CD1c-positive myeloid dendritic cell (primary cell): ENCODE measurements around the gene EML1.

Experiments used
- DNase-seq: peaks from one replicate; pipeline ENCODE4 v3.0.0-alpha.2; 2016; ENCODE audit errors: extremely low spot score

Gene EML1

DNA sequence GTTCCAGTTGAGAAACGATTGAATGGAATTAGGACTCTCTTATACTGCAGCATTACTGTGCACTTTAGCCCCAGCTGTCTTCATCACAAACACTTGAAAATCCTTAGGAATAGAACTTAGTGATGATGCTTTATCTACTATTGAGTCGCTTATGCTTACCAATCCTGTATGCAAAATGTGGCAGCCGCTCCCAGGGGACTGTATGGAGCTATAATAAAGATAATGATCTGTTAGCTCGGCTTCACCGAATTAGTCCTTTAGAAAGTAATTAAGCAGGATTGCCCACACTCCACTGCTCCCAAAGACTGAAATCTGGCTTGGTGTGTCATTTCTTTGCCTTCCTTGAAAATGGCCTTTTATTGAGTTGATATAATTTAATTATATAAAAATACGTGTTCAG lies 10.6 kb downstream of the EML1 start:
- no peak for DNase-seq

DNA sequence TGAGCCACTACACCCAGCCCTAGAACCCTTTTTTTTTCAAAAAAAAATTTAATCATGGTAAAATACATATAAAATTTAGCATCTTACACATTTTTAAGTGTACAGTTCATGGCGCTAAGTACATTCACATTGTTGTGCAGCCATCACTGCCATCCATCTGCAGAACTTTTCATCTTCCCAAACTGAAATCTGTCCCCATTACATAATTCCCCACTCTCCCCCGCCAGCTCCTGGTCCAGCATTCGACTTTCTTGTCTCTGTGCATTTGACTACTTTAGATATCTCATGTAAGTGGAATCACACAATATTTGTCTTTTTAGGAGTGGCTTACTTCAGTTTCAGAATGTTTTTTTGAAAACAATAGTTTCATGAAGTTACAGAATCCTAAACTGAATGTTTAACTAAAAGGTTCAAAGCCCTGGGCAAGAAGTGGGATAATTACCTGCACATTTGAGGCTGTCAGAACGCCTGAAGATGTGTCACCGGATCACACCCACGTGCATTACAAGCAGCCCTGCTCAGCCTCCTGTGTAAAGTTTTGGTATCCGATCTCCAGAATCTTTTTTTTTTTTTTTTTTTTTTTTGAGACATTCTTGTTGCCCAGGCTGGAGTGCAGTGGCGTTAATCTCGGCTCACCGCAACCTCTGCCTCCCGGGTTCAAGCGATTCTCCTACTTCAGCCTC lies 12.7 kb downstream of the EML1 start:
- no peak for DNase-seq

DNA sequence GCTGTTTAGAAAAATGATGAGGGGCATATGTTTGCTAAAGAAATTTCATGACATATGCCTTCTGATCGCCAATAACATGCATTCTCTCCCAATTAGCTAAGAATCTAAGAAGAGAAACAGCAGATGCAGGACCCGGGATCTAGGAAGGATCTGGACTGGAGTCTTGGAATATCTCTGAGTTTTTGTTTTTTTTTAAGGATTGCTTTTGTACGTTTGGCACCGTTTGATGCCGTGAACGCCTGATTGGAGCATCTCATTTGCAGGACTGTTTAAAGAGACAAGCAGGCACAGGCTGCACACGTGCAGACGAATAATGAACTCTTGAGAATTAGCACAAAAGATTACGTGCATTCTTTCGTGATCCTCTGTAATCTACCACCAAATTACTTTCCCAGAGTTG lies 13.6 kb downstream of the EML1 start:
- DNase-seq, result no peak

DNA sequence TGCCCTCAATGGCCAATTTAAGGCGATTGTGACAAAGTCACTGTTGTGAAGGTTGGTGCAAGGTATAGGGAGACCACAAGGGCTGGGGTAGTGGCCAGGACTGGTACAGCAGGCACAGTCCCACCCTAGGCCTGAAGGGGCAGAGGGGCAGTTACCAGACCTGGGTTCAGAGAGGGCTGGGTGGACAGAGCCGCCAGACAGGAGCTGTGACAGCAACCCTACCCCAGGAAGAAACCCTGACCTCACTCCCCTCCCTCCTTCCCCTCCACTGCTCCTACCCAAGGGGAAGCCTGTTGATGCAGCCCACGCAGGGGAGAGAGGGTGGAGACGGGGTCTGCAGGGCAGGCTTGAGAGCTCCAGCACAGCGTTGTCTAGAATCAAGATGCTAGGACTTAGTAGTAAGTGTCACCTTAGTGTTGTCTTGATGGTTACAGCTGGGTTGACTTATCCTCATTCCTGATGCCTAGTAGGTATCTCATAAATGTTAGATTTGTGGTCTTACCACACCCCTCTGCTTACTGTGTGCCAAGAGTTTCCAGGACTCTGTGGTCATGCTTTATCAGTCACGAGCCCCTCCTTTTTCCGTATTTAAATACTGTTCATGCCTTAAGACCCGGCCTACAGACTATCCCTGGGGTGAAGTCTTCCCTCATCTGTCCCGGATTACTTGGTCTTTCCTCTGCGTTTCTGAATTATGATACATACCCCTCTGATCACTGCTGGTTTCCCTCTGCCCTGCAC lies 14.4 kb downstream of the EML1 start:
- DNase-seq, result no peak

DNA sequence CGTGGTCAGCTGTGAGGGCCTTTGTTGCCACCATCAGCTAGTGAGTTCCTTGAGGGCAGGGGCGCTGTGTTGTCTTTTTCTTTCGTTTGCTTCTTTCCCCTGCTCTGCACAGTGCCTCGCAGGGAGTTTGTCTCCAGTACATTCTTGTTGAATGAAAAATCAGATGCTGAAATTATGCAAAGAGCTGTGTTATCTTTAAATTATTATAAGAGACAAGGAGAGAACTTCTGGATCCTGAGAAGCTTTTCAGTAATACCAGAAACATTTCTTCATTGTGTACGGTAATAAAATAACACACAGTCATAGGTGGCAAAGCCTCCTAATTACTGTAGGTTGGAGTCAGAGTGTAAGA lies 14.9 kb downstream of the EML1 start:
- no peak for DNase-seq

DNA sequence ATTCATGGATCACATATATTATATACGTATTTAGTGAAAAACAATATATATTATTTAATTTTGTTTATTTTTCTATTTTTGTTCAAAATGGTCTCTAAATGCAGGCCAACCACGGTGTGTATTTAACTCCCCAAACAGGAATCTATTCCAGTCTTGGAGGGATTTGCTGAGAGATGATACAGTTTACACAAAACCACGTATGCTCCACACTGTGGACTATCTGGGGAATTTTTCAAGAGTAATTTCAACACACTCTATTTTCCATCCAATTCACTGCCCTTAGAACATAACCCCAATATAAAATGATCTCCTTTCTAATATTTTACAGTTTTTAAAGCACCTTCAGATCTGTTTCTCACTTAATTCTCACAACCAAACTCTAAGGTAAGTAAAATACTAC lies 15.3 kb downstream of the EML1 start:
- no peak for DNase-seq

DNA sequence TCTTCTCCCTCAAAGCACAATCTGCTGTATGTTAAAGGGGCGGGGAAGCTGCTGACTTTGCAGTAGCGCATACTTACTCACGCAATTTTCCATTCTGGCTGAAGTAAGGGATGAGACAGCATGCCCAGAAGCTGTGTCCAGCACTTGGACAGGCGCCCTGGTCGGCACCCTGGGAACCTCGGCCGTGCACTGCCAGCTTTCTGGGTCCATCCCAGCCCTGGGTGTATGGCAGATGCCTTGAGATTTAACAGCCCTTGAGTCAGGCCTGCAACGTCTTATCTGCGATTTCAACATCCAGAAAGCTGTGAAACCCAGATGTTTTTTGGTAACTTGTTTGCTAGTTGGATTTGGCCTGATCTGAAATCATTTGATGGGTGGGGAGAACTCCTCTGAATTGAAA lies 16.1 kb downstream of the EML1 start:
- no peak for DNase-seq

DNA sequence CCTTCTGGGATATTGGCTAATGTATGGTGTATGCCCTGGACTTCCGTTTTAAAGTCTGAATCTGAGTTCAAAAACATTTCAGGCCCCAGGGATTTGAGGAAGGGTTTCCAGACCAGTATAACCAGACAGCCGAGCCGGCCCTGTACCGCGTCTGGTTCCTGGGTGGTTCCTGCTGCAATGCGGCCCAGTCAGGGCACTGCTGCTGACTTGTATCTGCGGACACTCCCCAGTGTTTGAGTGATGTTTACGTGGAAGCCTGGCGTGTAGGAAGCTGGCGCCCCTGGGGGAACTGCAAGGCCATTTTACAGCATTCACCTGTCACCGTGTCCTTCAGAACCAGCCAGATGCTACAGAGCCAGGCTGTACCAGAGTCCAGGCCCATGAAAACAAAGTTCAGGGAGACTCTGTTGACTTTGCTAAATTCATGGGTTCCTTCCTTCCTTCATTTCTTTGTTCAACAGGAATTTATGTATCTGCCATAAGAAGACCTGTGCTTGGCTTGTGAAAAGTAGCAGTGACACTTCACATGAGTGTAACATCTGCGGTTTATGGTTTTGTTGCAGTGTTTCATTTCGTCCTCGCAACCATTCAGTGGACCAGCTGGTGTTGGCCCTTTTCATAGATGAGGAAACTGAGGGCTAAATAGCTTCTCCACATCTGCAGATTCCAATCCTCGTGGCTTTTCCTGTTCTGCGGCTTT lies 16.8 kb downstream of the EML1 start:
- no peak for DNase-seq

DNA sequence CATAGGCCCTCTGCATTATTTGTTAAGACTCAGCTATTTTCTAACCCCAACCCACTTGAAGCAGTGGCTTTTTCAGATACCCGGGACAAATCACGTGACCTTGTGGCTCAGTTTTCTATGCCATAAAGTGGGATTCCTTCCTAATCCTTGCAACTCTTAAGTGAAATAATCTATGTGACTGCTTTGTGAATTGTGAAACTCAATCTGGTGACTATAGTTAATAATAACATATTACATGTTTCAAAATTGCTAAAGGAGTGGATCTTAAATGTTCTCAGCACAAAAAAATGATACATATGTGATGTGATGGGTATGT lies 17.3 kb downstream of the EML1 start:
- no peak for DNase-seq

DNA sequence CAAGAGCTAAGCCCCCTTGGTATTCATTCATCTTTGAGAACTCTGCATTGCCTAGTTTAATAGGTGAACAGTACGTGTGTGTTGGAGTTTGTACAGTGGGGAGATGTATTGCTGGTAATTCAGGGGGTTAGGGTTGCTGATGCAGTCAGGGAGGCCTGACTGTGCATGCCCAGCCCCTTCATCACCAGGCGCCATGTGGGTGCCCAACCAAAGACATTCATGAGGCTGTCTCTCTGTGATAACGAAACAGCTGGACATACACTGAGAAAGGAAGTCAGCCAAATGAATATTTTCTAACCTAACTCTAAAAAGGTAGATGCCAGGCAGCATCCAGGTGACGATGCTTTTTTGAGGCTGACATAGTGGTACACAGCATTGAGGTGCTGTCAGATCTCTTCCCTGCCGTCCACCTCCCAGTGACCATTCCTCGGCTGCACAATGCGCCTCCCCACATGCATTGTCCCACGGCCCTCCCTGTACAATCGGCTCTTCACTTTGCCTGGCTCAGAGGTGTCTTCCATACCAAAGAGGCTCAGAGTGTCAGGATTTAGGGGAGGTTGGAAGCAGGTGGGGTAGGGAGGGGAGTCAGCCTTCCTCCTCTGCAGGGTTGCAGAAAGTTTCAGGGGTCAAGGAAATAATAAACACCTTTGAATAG lies 19.0 kb downstream of the EML1 start:
- no peak for DNase-seq

DNA sequence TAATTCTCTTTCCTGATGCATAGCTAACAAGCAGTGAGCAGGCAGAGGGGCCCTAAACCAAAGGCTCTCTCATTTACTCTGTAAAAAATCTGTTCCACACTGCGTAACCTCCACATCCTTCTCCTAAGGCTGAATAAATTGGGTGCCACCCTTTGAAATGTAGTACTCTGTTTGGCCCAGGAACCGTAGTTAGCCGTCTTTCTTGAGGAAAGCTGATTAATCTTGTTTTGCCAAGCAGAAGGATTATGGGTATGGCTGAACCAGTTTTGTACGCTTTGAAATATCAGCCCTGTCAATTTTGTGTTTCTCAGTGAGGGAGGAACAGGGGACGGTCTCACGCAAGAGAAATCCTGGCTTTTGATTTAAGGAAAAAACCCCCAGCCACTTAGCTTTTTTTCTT lies 19.7 kb downstream of the EML1 start:
- DNase-seq, result no peak

DNA sequence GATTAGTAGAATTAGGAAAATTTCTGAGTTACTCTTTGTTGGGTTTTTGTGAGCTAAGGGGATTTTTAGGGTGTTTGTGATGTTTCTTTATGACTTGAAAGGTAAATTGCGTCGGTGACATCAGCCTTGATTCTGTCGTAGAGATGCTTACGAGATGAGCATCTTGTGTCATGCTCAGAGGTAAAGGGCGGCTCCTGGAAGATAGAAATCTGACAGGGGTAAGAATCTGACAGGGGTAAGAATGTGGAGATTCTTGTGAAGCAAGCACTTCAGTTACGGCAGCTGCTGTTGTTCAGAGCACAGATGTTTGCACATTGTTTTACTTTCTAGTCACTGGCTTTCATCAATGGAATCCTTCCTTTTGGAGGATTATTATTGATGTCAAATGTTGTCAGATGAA lies 22.5 kb downstream of the EML1 start:
- no peak for DNase-seq

DNA sequence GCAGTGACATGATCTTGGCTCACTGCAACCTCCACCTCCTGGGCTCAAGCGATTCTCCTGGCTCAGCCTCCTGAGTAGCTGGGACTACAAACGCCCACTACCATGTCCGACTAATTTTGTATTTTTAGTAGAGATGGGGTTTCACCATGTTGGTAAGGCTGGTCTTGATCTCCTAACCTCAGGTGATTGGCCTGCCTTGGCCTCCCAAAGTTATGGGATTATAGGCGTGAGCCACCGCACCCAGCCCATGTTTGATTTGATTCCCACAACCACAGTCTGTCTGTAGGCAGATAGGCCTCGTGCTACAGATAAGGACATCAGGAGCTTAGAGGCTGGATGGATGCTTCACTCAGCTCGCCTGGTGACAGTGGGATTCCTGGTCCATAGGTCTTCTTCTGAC lies 23.0 kb downstream of the EML1 start:
- DNase-seq, result no peak

DNA sequence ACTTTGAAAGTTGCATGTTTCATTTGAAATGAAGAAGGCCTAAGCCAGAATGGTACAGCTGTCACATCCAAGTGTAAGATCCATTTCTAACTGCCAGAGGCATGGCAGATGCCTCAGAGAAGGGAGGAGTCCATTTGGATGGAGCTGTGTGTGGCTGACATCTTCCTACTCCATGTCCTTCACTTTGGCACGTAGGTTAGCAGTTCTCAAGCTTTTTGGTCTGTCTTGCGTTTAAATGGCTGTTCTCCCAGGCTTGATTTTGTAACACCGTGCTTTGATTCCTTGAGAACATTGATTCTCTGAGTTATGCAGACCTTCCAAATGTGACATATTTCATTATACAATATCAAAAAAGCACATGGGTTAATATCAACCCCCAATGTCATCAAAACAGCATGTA lies 23.4 kb downstream of the EML1 start:
- no peak for DNase-seq

DNA sequence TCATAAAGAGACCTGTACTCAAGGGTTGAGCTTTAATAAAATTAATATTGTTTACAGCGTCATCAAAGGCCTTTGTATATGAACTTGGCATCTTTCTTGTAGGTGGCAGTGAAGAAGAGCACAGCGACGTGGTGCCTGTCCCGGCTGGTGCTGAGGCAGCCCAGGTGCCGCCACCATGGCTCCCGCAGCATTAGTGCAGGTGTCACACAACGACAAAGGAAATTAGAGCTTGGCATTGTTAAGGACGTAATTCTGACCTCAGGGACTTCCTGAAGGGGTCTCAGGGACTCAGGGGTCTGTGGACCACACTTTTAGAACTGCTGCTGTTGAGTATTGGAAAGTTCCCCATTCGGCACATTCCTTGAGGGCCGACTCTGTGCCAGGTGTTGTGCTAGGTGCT lies 24.1 kb downstream of the EML1 start:
- DNase-seq, result no peak

DNA sequence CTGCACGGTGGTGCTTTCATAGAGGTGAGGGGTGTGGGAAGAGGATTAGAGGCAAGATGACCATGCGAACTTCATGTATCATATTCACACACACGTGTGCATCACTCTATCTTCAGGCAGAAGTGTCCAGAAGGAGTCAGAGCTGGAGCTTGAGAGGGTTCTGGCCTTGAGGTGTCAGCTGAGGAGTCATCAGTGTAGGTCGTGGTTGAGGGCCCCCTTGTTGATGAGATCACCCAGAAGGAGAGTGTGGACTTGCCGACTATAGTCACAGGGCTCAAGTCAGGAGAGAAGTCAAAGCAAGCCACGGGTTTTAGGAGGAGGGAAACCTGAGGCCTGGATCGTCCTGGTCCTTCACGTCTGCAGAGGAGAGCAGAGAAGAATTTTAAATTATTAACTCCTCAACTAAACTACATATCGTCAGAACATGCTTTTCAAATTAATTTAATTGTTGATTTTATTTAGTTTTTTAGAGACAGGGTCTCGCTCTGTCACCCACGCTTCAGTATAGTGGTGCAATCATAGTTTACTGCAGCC lies 25.4 kb downstream of the EML1 start:
- no peak for DNase-seq

DNA sequence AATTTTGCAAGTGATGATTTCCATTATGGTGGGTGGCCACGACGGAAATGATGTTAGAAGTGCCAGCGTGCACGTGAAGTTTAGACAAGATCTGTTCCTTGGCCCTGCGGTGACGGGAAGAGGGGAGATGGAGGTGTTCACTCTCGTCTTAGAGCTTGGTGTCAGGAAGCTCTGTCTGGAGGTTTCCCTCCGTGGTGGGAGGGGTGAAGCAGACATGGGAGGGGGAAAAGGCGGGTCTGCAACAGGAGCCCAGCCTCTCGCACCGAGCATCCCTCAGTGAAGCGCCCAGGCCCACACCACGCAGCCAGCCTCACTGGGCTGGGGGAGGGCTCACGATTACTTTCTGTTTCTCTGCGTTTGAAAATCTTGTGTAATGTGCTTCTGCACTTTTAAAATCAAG lies 26.3 kb downstream of the EML1 start:
- DNase-seq, result no peak

DNA sequence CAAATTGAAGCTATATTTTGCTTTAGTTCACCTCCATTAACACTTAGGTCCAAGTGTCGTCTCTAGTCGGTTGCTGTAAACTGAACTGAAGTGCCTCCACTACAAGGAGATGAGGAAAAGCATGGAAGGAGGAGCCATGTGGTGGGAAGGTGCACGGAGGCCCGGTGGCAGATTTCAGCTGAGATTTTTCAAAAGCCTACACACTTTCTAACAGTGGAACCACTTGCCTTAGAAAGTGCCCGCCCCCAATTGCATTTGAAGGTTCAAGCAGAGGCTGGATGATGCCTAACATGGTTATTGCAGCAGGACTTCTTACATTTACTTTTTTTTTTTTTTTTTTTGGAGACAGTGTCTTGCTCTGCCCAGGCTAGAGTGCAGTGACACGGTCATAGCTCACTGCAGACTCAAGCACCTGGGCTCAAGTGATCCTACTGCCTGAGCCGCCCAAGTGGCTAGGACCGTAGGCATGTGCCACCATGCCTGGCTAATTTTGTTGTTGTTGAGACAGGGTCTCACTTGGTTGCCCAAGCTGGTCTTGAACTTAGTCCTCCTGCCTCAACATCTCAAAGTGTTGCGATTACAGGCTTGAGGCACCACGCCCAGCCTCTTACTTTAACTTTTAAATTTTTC lies 27.6 kb downstream of the EML1 start:
- no peak for DNase-seq

DNA sequence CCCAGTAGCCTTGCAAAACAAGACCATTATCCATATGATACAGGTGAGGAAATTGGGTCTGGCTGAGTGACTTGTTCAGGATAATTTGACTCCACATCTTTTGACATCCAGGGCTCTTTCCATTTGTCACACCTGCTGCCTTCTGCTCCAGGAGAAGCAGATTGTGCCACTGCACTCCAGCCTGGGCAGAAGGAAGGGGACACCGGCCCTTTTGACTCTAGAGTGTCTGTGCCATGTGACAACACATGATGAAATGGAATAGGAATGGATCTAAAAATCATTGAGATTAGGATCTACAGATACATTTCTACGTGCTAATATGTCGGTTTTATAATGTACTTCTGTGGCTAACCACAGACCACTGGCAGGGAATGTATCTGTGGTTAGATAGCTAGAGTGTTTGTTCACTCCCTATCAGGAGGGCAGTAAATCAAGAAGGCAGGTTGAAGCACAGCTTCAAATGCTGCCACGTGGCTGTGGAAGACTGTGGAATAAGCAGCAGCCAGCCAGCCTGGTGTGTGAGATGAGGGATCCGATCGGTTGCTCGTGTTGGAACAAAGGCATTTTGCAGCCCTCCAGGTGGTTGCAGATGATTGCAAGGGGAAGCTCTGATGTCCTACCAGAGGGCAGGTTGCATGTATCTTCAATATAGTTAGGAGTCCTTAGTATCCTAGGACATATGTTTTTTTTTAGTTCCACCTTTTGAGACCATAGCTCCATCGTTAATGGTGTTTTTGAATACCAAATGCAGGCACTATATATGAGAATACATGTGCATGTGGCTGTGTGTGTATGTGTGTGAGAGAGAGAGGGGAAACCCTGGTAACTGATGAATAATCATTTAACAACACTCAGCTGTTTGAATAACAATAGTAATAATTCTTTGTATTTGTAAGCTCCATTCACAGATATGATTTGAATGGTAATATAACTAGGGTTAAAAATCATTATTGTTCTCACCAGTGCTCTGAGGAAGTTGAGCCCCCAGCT lies 28.6 kb downstream of the EML1 start:
- DNase-seq, result no peak

DNA sequence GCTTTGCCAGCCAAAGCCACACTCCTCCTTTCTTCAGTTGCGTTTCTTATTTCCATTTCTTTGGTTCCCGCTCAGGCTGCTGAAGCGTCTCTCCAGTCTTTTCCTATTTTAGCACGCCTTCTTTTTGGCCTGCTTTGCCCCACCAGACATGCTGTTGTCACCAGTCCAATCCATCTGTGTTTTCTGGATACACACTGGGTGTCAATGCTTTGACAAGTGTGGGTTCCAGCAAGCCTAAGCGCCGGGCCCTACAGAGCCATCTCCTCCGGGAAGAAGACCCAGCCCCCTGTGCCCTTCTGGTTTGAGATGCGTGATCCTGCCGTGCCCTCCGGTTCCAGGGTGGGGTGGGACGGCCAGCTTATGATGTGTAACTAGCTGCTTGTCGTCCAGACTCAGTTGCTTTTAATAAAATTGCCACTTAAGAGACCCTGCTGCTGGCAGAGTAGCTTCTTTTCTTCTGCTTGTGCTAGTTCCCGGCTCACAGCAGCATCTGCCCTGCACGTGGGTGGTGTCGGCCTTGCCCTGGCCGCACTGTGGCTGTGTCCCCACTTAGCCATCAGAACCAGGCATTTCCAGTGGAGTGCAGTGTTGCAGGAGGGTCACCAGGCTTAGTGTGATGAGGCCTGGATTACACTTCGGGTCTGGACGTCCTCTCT lies 29.7 kb downstream of the EML1 start:
- no peak for DNase-seq
